Hematopoietic multipotent progenitor cell treated with erythropoietin and hydrocortisone succinate and interleukin-3 and kit ligand, for 17 days (in vitro differentiated cells): Measurements from ENCODE around the gene RAMAC.
"Not testable (repeated sequence)": the region's sequence is repeated elsewhere in the genome, so short reads cannot be mapped to it uniquely, and the experiment has no call there.

ENCODE experiments used
- DNase-seq: peaks from one replicate; pipeline ENCODE4 v3.0.0-alpha.2; 2015; ENCODE audit warnings: low spot score

RAMAC gene

DNA sequence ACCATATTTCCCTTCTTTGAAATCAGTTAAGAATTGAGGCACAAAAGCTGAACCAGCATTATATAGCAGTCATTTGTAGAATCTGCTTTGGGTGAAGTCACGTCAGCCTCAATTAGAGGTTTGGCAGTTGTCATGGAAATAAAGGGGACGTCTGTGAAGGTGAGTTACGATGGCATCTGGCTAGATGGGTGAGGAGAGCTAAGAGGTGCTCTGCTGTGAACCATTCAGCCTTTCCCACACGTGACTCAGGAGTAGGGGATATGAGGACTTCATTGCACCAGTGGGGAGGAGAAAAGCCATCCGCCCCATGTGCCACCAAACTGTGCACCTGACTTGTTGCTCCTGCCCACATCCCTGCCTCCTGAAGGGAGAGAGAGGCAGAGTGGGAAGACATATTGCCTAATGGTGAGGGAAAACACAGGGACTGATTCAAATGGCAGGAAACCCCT lies 28.2 kb downstream of the RAMAC start:
- no peak for DNase-seq

GRCh38 chr15:83015361-83015760 lies 29.4 kb downstream of the RAMAC start:
- DNase-seq, result no peak

DNA sequence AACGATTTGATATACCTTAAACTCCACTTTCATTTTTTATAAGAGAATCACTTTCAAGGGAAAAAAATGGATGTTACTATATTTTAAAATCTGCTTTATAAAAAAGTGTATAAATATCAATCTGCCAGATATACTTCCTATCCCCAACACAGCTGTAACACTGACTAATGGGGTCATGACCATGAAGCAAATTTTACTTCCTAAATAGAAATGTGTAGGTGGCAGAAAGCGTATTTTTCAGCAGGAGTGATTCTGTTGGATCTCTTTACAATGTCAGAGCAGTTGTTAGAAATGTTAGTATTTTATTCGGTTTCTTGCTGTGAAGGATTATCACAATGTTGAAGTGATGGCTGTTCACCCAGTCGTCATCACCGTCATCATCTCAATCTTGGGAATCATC lies 30.9 kb downstream of the RAMAC start:
- no peak for DNase-seq

- DNase-seq, result no peak
These were observed 32.4 kb downstream of the RAMAC start for GRCh38 chr15:83018436-83018835.

DNA sequence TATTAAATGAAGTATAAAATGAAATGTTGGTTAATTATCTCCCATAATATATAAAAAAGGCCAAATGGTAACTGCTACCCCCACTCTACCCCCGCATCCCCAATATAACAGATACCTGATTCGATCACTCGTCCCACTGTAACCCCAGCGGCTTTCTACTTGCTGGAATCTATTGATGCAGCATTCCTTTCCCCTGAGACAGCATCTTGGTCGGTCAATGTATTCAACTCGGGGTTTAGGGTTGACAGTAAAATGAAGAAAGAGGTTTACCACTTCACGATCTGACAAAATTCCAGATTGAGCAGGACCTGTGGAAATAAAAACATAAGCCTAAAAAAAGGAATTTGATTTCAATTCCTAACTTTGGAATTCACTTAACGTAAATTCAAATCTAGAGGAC lies 44.0 kb downstream of the RAMAC start:
- DNase-seq, result no peak

- not testable (repeated sequence) for DNase-seq
These were observed 45.2 kb downstream of the RAMAC start for GRCh38 chr15:83031234-83031633.

GRCh38 chr15:83036253-83036652 lies 50.2 kb downstream of the RAMAC start:
- DNase-seq, result no peak

GRCh38 chr15:83039206-83039605 lies 53.2 kb downstream of the RAMAC start:
- DNase-seq, result no peak
